Activated naive CD8-positive, alpha-beta T cell (primary cell): ENCODE measurements around the gene FRMD8.
A peak's percentile ranks its signal among the peaks of the same experiment; 100 is the strongest.
"Not testable (repeated sequence)": the region's sequence is repeated elsewhere in the genome, so short reads cannot be mapped to it uniquely, and the experiment has no call there.

Source experiments
- H3K27ac Mint-ChIP-seq: one replicate; pipeline ENCODE4 v1.8.0; 2021; ENCODE audit warnings: mixed read lengths
- H3K27me3 Mint-ChIP-seq: one replicate; pipeline ENCODE4 v1.8.0; 2021; ENCODE audit warnings: mixed read lengths
- H3K36me3 Mint-ChIP-seq: one replicate; pipeline ENCODE4 v1.8.0; 2021; ENCODE audit warnings: mixed read lengths
- H3K4me1 Mint-ChIP-seq: one replicate; pipeline ENCODE4 v1.8.0; 2021; ENCODE audit warnings: low read depth, mixed read lengths
- H3K4me3 Mint-ChIP-seq: one replicate; pipeline ENCODE4 v1.8.0; 2021; ENCODE audit warnings: mild to moderate bottlenecking, mixed read lengths
- H3K9me3 Mint-ChIP-seq: one replicate; pipeline ENCODE4 v1.8.0; 2021; ENCODE audit warnings: low read depth, mixed read lengths

Gene FRMD8

GRCh38 chr11:65411681-65412070, 25.2 kb downstream of the FRMD8 start:
- H3K9me3 Mint-ChIP-seq = no peaks in the 10 kb centered on the region

GRCh38 chr11:65412271-65413076, 26.0 kb downstream of the FRMD8 start:
- no peaks in the 10 kb centered on the region for H3K27me3 Mint-ChIP-seq
- no peaks in the 10 kb centered on the region for H3K36me3 Mint-ChIP-seq
- H3K27ac Mint-ChIP-seq = no peak overlapping the region
- H3K4me3 Mint-ChIP-seq = no peak overlapping the region
- peaks cover 21% of the 10 kb centered on the region for H3K4me1 Mint-ChIP-seq
- no peaks in the 10 kb centered on the region for H3K9me3 Mint-ChIP-seq

More at GRCh38 chr11:65411681-65412070, 25.2 kb downstream of the FRMD8 start:
- Mint-ChIP-seq H3K4me1 (peaks cover 13% of the 10 kb centered on the region), H3K36me3 (no peaks in the 10 kb centered on the region), H3K27ac (no peak overlapping the region), H3K4me3 (no peak overlapping the region), H3K27me3 (no peaks in the 10 kb centered on the region)

- H3K36me3 Mint-ChIP-seq, H3K4me3 Mint-ChIP-seq, H3K9me3 Mint-ChIP-seq, H3K27ac Mint-ChIP-seq, H3K27me3 Mint-ChIP-seq: not testable (repeated sequence)
- peaks cover 28% of the 10 kb centered on the region for H3K4me1 Mint-ChIP-seq
These were observed 26.7 kb downstream of the FRMD8 start for GRCh38 chr11:65413077-65413664.

DNA sequence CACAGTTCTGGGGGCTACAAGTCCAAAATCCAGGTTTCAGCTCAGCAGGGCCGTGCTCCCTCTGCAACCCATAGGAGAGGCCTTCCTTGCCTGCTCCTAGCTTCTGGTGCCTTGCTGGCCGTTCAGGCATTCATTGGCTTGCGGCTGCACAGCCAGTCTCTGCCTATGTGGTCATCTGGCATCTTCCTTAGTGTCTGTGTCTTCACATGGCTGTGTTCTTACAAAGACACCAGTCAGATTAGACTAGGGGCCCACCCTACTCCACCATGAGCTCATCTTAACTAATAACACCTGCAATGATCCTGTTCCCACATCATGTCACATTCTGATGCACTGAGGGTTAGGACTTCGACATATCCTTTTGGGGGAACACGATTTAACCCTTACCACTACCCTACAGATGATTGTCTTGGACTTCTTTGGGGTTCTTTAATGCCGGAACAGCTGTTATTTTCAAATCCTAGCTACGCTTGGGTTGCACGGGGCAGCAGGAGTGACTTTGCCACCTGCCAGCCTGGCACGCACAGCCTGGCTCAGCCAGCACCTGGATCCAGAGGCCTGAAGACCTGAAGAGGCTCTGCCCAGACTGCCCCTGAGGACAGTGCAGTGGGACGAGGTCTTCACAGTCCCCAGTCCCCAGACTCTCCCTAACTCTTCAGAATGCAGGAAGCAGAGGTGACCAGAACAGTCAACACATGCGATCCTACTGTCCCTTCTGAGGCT, 28.5 kb downstream of the FRMD8 start:
- H3K27ac Mint-ChIP-seq = no peak overlapping the region
- no peak overlapping the region for H3K4me3 Mint-ChIP-seq
- H3K27me3 Mint-ChIP-seq = no peaks in the 10 kb centered on the region
- H3K36me3 Mint-ChIP-seq = no peaks in the 10 kb centered on the region
- H3K9me3 Mint-ChIP-seq = no peaks in the 10 kb centered on the region
- H3K4me1 Mint-ChIP-seq = peaks cover 40% of the 10 kb centered on the region

GRCh38 chr11:65415499-65416340, 29.3 kb downstream of the FRMD8 start:
- peak overlapping the region; percentile 86 for H3K4me3 Mint-ChIP-seq
- no peaks in the 10 kb centered on the region for H3K27me3 Mint-ChIP-seq
- H3K9me3 Mint-ChIP-seq = no peaks in the 10 kb centered on the region
- peaks cover 47% of the 10 kb centered on the region for H3K4me1 Mint-ChIP-seq
- no peaks in the 10 kb centered on the region for H3K36me3 Mint-ChIP-seq
- peak overlapping the region; percentile 70 for H3K27ac Mint-ChIP-seq

DNA sequence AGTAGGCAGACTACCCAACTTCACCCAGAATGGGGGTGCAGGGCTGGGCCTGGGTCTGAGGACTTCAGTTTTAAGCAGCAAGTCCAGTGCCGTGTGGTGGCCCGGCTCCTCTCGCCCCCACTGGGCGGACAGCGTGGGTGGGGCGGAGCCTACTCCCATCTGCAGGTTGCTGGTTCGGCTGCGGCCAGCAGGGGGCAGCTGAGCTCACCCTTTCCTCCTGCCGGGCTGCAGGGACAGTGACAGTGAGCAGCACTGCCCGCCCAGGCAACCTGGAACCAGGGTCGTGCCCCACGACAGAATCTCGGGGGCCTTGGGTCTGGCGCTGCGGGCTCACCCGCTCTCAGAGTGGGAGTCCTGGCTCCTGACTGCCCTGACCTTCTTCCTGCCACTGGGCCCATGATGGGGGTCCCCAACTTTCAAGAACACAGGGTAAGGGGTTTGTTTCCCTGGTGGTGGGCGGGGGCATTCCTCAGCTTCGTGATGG, 29.9 kb downstream of the FRMD8 start:
- no peaks in the 10 kb centered on the region for H3K9me3 Mint-ChIP-seq
- H3K4me3 Mint-ChIP-seq = peak overlapping the region; percentile 86
- peak overlapping the region; percentile 99 for H3K27ac Mint-ChIP-seq
- H3K4me1 Mint-ChIP-seq = peaks cover 53% of the 10 kb centered on the region
- H3K27me3 Mint-ChIP-seq = no peaks in the 10 kb centered on the region
- no peaks in the 10 kb centered on the region for H3K36me3 Mint-ChIP-seq

DNA sequence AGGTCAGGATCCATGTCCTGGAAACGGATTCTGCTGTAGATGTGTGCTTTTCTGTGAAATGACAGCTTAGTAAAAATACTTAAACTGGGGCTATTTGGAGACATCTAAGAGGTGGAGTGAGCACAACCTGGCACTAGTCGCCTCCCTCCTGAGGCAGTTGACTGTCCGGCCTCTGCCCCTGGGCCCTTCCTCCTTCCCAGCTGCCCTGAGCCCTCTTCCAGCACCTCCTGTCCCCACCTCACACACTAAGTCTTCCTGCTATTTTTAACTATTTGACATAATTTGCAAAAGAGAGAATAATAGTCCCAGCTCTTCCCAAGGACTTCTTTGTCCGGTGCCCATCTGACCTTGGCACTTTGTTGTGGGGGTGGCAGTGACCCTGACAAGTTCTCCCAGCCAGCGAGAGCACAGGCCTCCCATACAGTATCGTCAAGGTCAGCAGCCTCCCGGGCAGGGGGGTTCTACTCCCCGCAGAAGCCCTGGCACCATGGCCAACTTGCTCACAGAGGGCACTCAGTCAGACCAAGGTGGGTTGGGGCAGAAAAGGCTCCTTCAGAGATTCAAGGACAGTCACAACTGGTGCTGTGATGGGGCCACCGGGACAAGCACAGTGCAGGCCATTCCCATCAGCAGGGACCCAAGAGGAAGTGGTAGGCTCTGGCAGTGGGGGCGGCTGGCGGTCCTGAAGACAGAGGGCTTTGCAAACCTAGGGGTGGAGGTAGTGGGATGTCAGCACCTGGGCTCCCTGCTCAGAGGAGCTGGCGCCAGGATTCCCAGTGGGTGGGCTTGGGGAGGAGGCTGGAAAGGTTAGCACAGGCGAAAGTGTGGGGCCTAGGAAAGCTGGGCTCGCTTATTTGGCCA, 30.6 kb downstream of the FRMD8 start:
- no peaks in the 10 kb centered on the region for H3K36me3 Mint-ChIP-seq
- H3K4me3 Mint-ChIP-seq = peak overlapping the region; percentile 86
- no peaks in the 10 kb centered on the region for H3K9me3 Mint-ChIP-seq
- H3K27ac Mint-ChIP-seq = peak overlapping the region; percentile 99
- no peaks in the 10 kb centered on the region for H3K27me3 Mint-ChIP-seq
- peaks cover 53% of the 10 kb centered on the region for H3K4me1 Mint-ChIP-seq

DNA sequence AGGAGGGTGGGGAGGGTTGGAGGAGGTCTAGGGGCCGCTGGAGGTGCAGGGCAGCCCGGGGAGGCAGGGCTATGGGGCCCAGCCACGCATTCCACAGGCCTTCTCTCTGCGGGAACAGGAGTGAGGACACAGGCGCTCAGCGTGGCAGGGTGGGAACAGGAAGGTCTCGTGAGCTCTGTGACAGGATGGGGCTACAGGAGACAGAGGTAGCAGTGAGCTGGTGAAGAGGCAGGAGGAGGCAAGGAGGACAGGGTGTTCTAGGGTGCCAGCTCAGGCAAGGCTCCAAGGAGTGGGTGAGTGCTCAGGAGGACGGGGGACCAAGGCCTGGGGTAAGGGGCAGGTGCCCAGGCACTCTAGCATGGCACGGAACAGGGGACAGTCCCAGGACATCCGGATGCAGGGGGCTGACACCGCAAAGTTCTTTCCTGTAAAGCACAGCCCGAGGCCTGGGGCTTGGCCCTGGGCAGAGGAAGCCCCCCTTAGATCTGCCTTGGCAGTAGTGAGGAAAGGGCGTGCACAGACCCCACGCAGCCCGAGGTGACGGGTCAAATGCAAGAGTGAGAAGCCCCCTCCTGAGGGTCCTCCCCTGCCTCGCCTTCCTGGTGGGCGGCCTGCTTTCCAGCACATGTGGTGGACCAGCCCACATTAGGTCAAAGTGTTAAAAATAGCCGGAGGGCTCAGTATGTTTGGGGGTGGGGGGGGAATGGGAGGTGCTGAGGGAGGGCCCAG, 31.4 kb downstream of the FRMD8 start:
- Mint-ChIP-seq H3K4me1 (peaks cover 55% of the 10 kb centered on the region), H3K4me3 (peak overlapping the region; percentile 86), H3K36me3 (peaks cover 3% of the 10 kb centered on the region), H3K9me3 (no peaks in the 10 kb centered on the region), H3K27me3 (no peaks in the 10 kb centered on the region), H3K27ac (peak overlapping the region; percentile 99)

GRCh38 chr11:65418431-65418680, 31.9 kb downstream of the FRMD8 start:
- H3K36me3 Mint-ChIP-seq = peaks cover 5% of the 10 kb centered on the region
- peaks cover 56% of the 10 kb centered on the region for H3K4me1 Mint-ChIP-seq
- H3K4me3 Mint-ChIP-seq = peak overlapping the region; percentile 86
- no peaks in the 10 kb centered on the region for H3K27me3 Mint-ChIP-seq
- H3K27ac Mint-ChIP-seq = peak overlapping the region; percentile 99
- no peaks in the 10 kb centered on the region for H3K9me3 Mint-ChIP-seq

- Mint-ChIP-seq H3K4me1 (peaks cover 56% of the 10 kb centered on the region), H3K9me3 (no peaks in the 10 kb centered on the region), H3K36me3 (peaks cover 8% of the 10 kb centered on the region), H3K27ac (peak overlapping the region; percentile 99), H3K27me3 (no peaks in the 10 kb centered on the region), H3K4me3 (peak overlapping the region; percentile 86)
These were observed 32.4 kb downstream of the FRMD8 start for GRCh38 chr11:65418681-65419459.

GRCh38 chr11:65419460-65419771, 33.0 kb downstream of the FRMD8 start:
- Mint-ChIP-seq H3K9me3 (no peaks in the 10 kb centered on the region), H3K27me3 (no peaks in the 10 kb centered on the region), H3K4me3 (peak overlapping the region; percentile 86), H3K4me1 (peaks cover 58% of the 10 kb centered on the region), H3K27ac (peak overlapping the region; percentile 99), H3K36me3 (peaks cover 11% of the 10 kb centered on the region)

- Mint-ChIP-seq H3K27me3 (no peaks in the 10 kb centered on the region), H3K36me3 (peaks cover 14% of the 10 kb centered on the region), H3K27ac (peak overlapping the region; percentile 99), H3K9me3 (no peaks in the 10 kb centered on the region), H3K4me1 (peaks cover 60% of the 10 kb centered on the region), H3K4me3 (peak overlapping the region; percentile 86)
These were observed 33.5 kb downstream of the FRMD8 start for GRCh38 chr11:65419772-65420481.
